Left lung (tissue), 10 donors: ENCODE results near the gene BLOC1S4. TPM values are rescaled to one million over a fixed set of nuclear protein-coding genes. Genes with fewer than 3 reads are reported as not detected.

Experiments used
- ATAC-seq: fragments of 200-7000 bp; cut with Tn5 transposase; one replicate; pipeline ENCODE4 v1.9.1; 2020; ENCODE audit warnings: moderate library complexity
- DNase-seq, 4 donors: peaks; one replicate each; pipeline ENCODE4 v3.0.0-alpha.2; 2013 to 2020
- H3K27ac ChIP-seq, 2 donors: fragments of 200-600 bp; sonication (generic) in 1 of 2; one replicate each; pipeline versions ENCODE4 v1.5.0 to v1.8.0; 2020 to 2021
- H3K27me3 ChIP-seq, 2 donors: fragments of 200-600 bp; sonication (generic) in 1 of 2; one replicate each; pipeline versions ENCODE4 v1.5.0 to v1.8.0; 2020 to 2021
- H3K36me3 ChIP-seq, 2 donors: fragments of 200-600 bp; sonication (generic) in 1 of 2; one replicate each; pipeline versions ENCODE4 v1.5.0 to v1.8.0; 2020 to 2021
- H3K4me1 ChIP-seq, 2 donors: fragments of 200-600 bp; one replicate each; pipeline ENCODE4 v1.8.0; 2021
- H3K4me3 ChIP-seq, 2 donors: fragments of 200-600 bp; sonication (generic) in 1 of 2; one replicate each; pipeline versions ENCODE4 v1.5.0 to v1.8.0; 2020 to 2021; ENCODE audit warnings: mild to moderate bottlenecking in 1 of 2
- H3K9me3 ChIP-seq, 2 donors: fragments of 200-600 bp; sonication (generic) in 1 of 2; one replicate each; pipeline versions ENCODE4 v1.5.0 to v1.8.0; 2020 to 2021
- CTCF ChIP-seq, 2 donors: fragments of 200-600 bp; sonication (generic) in 1 of 2; IDR thresholded peaks; one replicate each; pipeline versions ENCODE4 v1.5.0 to v1.8.0; 2021; ENCODE audit warnings: antibody characterized with exemption in 2 of 2
- intact Hi-C, 2 donors: fragments of 100-400 bp; cut with DNase I; formaldehyde crosslinking; loops; one replicate each; pipeline versions ENCODE4 v1.11.2 to v1.14.2; 2022
- polyA plus RNA-seq, 6 donors: library from polyadenylated mRNA; unstranded; fragments of 120-200 nt; gene quantifications; one replicate each; pipeline ENCODE4 v1.2.1, GENCODE V29; 2013; ENCODE audit not compliant: insufficient read length in 6 of 6
- total RNA-seq, 2 donors: library from RNA; stranded (reverse); fragmentation: NEBNext Ultra II Directional; extraction: Animal tissue kit (Norgen Biotek cat#: 25700); gene quantifications; one replicate each; pipeline ENCODE4 v1.2.1, GENCODE V29; 2021
- donor health status: DM: no; HTN: yes; CAD: no.
- donor health status: DM: no; HTN: no; CAD: no.

Gene BLOC1S4
- total and polyA plus RNA-seq, 8 donors = 9.0 to 12.8 (median 10.9) TPM

- H3K4me1 ChIP-seq = peaks cover 19 to 35% of the 10 kb centered on the region in 2 donors
- H3K27ac ChIP-seq = peak overlapping the region; percentile 84 to 89
- TF ChIP-seq CTCF (IDR thresholded peaks at IDR 0.05) = no peak
- ATAC-seq (peak; percentile 82), DNase-seq (peak; percentile 89 to 98 (median 96))
- intact Hi-C loops = no loop called here
- H3K36me3 ChIP-seq = no peaks in the 10 kb centered on the region
- no peaks in the 10 kb centered on the region for H3K27me3 ChIP-seq
- no peaks in the 10 kb centered on the region for H3K9me3 ChIP-seq
- H3K4me3 ChIP-seq = peak overlapping the region; percentile 59 to 80
These were observed 42.1 kb upstream of the BLOC1S4 start for GRCh38 chr4:6673660-6674499.

GRCh38 chr4:6674500-6675149, 41.3 kb upstream of the BLOC1S4 start:
- Histone ChIP-seq H3K27ac (peak overlapping the region; percentile 84 to 89), H3K36me3 (no peaks in the 10 kb centered on the region), H3K9me3 (no peaks in the 10 kb centered on the region), H3K27me3 (no peaks in the 10 kb centered on the region), H3K4me1 (peaks cover 19 to 35% of the 10 kb centered on the region in 2 donors), H3K4me3 (peak overlapping the region; percentile 59 to 80)
- intact Hi-C loops = no loop called here
- TF ChIP-seq CTCF (IDR thresholded peaks at IDR 0.05) = peak in 1 of 2 donors; percentile 24
- DNase-seq = no peak
- ATAC-seq = peak; percentile 53

GRCh38 chr4:6676722-6677558, 39.0 kb upstream of the BLOC1S4 start:
- H3K4me1 ChIP-seq = peaks cover 19 to 35% of the 10 kb centered on the region in 2 donors
- H3K4me3 ChIP-seq = peak overlapping the region in 1 of 2 donors; percentile 2
- H3K27ac ChIP-seq = no peak overlapping the region
- DNase-seq (peak in 1 of 4 donors; percentile 69), ATAC-seq (peak; percentile 63)
- H3K27me3 ChIP-seq = no peaks in the 10 kb centered on the region
- no peaks in the 10 kb centered on the region for H3K36me3 ChIP-seq
- H3K9me3 ChIP-seq = no peaks in the 10 kb centered on the region
- no peak for TF ChIP-seq CTCF (IDR thresholded peaks at IDR 0.05)
- intact Hi-C loops = no loop called here

- Histone ChIP-seq H3K27me3 (no peaks in the 10 kb centered on the region), H3K36me3 (no peaks in the 10 kb centered on the region), H3K27ac (no peak overlapping the region), H3K4me1 (peaks cover 9 to 27% of the 10 kb centered on the region in 2 donors), H3K4me3 (no peak overlapping the region), H3K9me3 (no peaks in the 10 kb centered on the region)
- DNase-seq (no peak), ATAC-seq (no peak)
- TF ChIP-seq CTCF (IDR thresholded peaks at IDR 0.05) = no peak
- intact Hi-C loops = no loop called here
These were observed 35.5 kb upstream of the BLOC1S4 start for GRCh38 chr4:6680372-6681034.
